IMR-90 (cell line): Measurements from ENCODE around the gene ZNF19.

Source experiments
- BHLHE40 ChIP-seq: fragments of 150-350 bp; IDR thresholded peaks from 2 replicates; pipeline ENCODE4 v1.6.1; 2016; ENCODE audit warnings: mild to moderate bottlenecking, low read depth, low read length
- CEBPB ChIP-seq: IDR thresholded peaks from 2 replicates; pipeline ENCODE4 v1.6.1; 2012; ENCODE audit warnings: low read depth, low read length, improper control_type of control experiment
- CTCF ChIP-seq: conservative IDR thresholded peaks from 2 replicates; pipeline ENCODE4 v1.5.1; 2012; ENCODE audit warnings: mild to moderate bottlenecking, low read depth, low read length, improper control_type of control experiment
- FOS ChIP-seq: fragments of 150-350 bp; IDR thresholded peaks from 2 replicates; pipeline ENCODE4 v1.6.1; 2016; ENCODE audit warnings: low read depth, low read length
- MXI1 ChIP-seq: IDR thresholded peaks from 2 replicates; pipeline ENCODE4 v1.6.1; 2012; ENCODE audit warnings: low read depth, mild to moderate bottlenecking, low read length, moderate library complexity, borderline replicate concordance
- NFE2L2 ChIP-seq: fragments of 150-350 bp; IDR thresholded peaks from 2 replicates; pipeline ENCODE4 v1.6.1; 2016; ENCODE audit warnings: low read depth, mild to moderate bottlenecking, low read length
- POLR2A ChIP-seq: IDR thresholded peaks from 2 replicates; pipeline ENCODE4 v1.6.1; 2012; ENCODE audit warnings: mild to moderate bottlenecking, low read depth, low read length
- RCOR1 ChIP-seq: IDR thresholded peaks from 2 replicates; pipeline ENCODE4 v1.6.1; 2012; ENCODE audit warnings: mild to moderate bottlenecking, low read length, improper control_type of control experiment; ENCODE audit not compliant: insufficient replicate concordance
- RFX5 ChIP-seq: IDR thresholded peaks from 2 replicates; pipeline ENCODE4 v1.8.0; 2012; ENCODE audit warnings: low read depth, mild to moderate bottlenecking, low read length, moderate library complexity
- SMC3 ChIP-seq: fragments of 150-350 bp; IDR thresholded peaks from 2 replicates; pipeline ENCODE4 v1.6.1; 2016; ENCODE audit warnings: low read depth, mild to moderate bottlenecking, antibody characterized with exemption, low read length, moderate library complexity
- USF2 ChIP-seq: fragments of 150-350 bp; IDR thresholded peaks from 2 replicates; pipeline ENCODE4 v1.6.1; 2017; ENCODE audit warnings: mild to moderate bottlenecking, antibody characterized with exemption, low read length, low read depth

GRCh38 chr16:71460941-71461340 is 28.2 kb downstream of the ZNF19 start:
- TF ChIP-seq CTCF: no peak
- TF ChIP-seq RFX5: no peak
- TF ChIP-seq BHLHE40: no peak
- TF ChIP-seq SMC3: no peak
- TF ChIP-seq USF2: no peak
- no peak for TF ChIP-seq POLR2A
- TF ChIP-seq FOS: no peak
- no peak for TF ChIP-seq RCOR1
- TF ChIP-seq CEBPB: no peak
- TF ChIP-seq NFE2L2: no peak
- no peak for TF ChIP-seq MXI1
